HG03280 (cell line): Measurements from ENCODE around the gene PKP1.

Source experiments
- ATAC-seq: cut with Tn5 transposase; IDR thresholded peaks from one replicate; pipeline ENCODE4 v1.9.1; 2021; ENCODE audit warnings: mild to moderate bottlenecking, moderate library complexity; ENCODE audit not compliant: unreplicated experiment

The PKP1 gene

GRCh38 chr1:201346987-201347386, 63.7 kb downstream of the PKP1 start:
- no peak for ATAC-seq

DNA sequence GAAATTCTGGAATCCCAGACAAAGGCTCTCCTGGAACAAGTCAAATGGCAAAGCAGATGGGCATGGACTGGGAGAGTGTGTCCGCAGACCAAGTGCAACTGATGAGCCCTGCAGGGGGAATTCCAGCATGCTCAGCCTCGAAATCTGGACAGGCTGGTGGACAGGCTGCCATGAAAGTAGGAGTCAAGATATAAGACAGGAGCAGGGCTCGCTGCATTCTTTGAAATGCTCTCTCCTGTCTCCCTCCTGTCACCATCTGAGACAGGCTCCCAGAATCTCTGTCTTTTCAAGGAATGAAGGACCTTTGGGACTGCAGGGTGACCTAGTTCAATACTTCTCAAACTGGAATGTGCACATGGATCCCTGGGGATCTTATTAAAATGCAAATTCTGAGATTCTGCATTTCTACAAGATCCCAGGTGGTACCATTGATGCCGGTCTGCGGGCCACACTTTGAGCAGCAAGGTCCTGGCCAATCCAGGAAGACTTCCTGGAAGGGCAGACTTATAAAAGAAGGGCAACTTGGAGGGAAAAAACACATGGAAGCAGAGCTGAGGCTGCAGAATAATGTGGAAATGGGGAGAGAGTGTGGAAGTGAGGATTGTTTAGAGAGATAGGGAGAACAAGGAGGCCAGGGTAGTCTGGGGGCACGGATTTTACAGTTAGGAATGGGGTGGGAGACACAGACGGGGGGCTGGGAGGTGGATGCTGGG, 64.3 kb downstream of the PKP1 start:
- no peak for ATAC-seq

DNA sequence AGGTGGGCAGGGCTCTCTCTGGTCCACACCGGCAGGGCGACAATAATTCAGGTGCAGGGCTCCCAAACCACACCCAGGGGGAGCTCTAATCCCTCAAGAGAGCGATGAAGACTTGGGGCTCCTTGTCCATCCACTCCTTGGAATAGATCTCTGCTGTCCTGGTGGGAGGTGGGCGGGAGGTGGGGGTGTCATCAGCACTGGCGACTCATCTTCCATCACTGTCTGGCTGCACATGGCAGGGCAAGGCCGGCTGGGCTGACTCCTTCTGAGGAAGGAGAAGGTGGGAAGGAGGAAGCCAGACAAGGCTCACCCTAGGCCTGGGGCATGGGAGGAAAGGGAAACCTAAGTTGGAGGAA, 64.9 kb downstream of the PKP1 start:
- no peak for ATAC-seq

- no peak for ATAC-seq
These were observed 65.8 kb downstream of the PKP1 start for GRCh38 chr1:201349092-201349491.

DNA sequence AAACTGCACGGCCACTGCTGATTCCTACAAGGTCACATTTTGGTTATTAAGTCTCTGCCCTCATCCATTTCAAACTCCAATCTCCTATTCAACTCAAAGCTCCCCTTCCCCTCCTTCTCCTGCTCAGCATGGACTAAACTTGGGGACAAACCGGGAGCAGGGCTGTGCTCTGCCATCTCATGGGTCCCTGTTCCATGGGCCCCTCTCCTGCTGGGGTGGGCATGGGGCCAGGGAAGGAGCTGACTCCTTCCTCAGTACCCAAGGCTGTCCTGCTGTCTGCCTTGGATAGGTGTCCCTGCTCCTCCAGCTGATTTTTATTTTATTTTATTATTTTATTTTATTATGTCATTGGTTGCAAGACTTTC, 67.0 kb downstream of the PKP1 start:
- ATAC-seq: no peak

DNA sequence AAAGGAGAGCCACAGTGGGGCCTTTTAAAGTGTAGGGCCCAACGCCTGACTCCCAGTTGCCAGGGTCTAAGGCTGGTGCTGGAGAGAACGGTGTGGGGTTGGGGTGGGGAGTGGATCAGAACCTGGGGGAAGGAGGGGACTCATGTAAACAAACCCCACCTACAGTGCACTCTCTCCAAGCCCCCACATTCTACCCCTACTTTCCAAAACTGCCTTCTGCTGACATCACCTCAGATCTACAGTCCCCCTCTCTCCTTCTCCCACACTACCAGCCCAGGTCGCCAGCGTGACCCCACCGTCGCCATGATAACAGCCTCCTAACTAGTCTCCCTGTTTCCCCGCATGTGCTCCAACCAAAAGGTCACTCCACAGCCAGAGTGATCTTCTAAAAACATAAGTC, 67.6 kb downstream of the PKP1 start:
- ATAC-seq: no peak

DNA sequence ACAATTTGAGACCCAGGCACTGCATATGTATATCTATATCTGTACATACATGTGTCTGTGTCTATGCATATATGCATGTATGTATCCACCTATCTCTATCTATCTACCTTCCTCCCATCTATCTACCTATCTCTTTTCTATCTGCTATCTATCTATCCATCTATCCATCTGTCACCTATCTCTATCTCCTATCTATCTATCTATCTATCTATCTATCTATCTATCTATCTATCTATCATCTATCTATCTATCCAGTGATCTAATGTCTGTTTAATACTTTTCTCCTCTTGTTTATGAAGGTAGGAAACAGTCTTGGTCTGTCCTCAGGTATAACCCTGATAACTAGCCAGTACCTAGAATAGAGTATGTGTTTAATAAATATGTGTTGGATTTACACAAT, 68.3 kb downstream of the PKP1 start:
- ATAC-seq: no peak

DNA sequence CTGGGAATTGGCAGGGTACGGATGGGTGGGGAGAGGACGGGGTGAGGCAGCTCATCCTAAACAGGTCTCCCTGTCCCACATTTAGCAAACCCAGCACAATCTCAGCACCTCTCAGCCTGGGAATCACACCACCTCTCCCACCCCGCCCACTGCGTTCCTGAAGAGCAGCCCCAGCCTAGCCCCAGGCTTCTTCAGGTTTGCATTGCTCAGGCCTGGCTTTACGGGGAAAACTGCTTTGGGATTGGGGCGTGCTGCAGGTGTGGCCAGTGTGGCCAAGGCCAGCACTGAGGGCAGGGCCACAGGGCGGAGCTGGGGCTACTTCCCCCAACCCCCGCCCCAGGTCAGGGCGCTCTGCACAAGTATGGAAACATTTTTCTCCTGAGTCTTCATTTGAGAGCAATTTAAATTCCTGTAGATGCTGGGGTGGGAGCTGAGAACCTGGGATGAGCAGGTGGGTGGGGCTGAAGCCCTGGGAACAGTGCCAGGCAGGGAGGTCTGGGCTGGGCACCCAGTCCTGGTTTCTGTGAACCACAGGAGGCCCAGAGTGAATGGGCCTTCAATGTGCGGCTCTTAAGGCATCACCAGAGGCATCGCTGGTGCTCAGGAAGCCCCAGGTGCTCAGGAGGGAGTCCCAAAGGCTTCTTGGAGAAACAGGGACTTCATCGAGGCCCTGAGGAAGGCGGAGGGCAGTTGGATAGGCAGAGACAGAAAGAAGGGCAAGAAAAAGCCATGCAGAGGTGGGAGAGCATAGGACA, 70.1 kb downstream of the PKP1 start:
- no peak for ATAC-seq

GRCh38 chr1:201354151-201354900, 71.0 kb downstream of the PKP1 start:
- no peak for ATAC-seq

- no peak for ATAC-seq
These were observed 71.6 kb downstream of the PKP1 start for GRCh38 chr1:201354901-201355295.

GRCh38 chr1:201355471-201355870, 72.2 kb downstream of the PKP1 start:
- ATAC-seq: no peak

GRCh38 chr1:201356236-201356635, 72.9 kb downstream of the PKP1 start:
- no peak for ATAC-seq

GRCh38 chr1:201356701-201357100, 73.4 kb downstream of the PKP1 start:
- no peak for ATAC-seq

- ATAC-seq: no peak
These were observed 73.9 kb downstream of the PKP1 start for GRCh38 chr1:201357211-201357610.

- ATAC-seq: no peak
These were observed 74.5 kb downstream of the PKP1 start for GRCh38 chr1:201357636-201358348.

- ATAC-seq: no peak
These were observed 75.3 kb downstream of the PKP1 start for GRCh38 chr1:201358596-201358995.

DNA sequence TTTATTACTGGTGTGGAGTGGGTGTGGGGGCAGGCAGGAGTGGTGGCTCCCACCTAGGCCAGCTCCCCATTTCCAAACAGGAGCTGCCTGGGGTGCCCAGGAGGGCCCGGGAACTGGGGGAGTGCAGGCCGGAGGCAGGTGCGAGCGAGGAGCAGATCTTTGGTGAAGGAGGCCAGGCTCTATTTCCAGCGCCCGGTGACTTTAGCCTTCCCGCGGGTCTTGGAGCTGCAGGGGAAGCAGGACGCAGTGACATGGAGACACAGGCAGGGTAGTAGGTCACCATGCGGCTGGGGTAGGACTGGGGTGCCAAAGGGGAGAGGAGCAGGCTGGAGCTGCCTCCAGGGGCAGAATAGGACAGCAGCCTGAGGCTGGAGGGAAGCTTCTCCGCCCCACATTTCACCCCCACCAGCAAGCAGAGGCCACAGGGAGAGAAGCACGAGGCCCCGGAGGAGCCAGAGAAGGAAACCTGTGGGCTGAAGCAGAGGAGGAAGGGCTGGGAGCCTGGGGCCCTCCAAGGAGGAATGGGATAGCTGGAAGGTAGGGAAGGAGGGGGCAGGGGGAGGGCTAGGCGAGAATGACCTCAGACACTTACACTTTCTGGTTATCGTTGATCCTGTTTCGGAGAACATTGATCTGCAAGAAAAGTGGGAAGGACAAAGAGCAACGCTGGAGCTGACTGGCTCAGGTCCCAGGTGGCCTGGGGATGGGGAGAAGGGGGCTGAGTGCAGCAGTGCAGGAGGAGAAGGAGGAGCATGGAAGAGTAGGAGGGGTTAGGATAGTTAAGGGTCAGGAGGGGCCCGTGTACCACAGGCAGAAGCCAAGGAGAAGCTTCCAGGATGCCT, 75.9 kb downstream of the PKP1 start:
- no peak for ATAC-seq

DNA sequence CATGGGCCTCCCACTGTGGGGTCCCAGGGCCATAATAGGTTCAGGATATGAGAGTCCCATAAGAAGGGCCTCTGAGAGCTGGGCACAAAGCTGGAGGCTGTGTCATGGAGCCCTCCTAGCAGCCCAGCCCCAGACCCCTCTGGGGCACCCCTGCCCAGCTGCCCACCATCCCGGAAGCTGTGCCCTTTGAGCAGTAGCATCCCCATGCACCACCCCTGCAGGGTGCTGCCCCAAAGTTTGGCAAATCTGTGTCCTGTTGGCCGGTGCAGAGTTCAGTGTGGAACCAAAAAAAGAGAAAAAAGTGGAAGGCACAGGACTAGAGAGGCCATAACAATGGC, 76.5 kb downstream of the PKP1 start:
- ATAC-seq: no peak

DNA sequence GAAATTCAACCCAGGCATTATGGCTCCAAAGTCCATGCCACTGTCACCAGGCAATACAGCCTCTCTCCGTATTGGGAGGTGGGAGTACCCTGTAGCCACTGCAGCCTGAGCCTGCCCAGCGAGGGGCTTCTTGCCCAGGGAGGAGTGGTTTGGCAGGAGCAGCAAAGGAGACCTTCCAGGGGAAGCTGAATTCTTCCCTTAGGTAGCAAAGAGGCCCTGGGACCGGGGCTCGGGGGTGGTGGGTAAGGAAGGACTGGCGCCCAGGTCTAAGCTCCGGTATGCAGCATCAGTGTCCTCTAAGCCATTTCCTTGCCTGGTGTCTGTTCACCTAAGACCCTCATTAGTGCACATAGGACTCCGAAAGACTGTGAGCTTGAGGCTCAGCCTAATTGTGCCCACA, 77.2 kb downstream of the PKP1 start:
- no peak for ATAC-seq

DNA sequence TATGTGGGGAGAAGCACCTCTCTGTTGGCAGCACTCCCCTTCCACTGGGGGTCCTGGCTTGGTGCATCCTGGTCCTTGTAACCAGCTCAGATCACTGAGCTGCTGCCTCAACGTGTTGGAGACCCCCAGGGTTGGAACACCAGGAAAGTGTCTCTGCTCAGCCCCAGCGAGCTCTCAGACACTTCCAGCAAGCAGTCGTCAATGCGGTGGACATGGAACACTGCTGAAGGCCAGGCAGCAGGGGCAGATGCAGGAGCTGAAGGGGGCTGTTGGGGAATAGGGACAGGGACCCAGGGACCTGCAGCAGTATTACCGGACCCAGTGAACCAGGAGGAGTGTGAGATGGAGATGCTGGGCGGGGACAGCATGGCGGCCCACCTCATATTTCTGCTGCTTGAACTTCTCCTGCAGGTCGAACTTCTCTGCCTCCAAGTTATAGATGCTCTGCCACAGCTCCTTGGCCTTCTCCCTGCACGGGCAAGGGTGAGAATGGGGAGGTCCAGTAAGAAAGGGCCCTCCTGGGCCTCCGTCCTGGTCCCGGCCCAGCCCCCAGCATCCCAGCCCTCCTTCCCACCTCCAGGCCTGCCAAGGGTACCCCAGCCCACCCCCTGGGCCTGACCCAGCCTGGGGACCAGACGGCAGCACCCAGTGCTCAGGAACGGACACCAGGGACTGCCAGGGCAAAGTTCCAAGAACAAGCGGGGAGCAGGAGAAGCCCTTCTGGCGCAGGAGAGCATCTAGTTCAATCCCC, 77.8 kb downstream of the PKP1 start:
- no peak for ATAC-seq
